ENCODE measurements around the gene SLC6A8.
"Not testable (repeated sequence)": the region's sequence is repeated elsewhere in the genome, so short reads cannot be mapped to it uniquely, and the experiment has no call there.

Gene SLC6A8

GRCh38 chrX:153672531-153673427, 14.9 kb upstream of the SLC6A8 start:
- DNase-seq, result no peak

GRCh38 chrX:153673428-153674218, 14.1 kb upstream of the SLC6A8 start, which contains the start of gene PNCK:
PNCK (minus strand) TSS chrX:153673813; CDS start chrX:153673076, 737 bp downstream.
- DNase-seq, result no peak

- no peak for DNase-seq
Observed at GRCh38 chrX:153674219-153674851, 13.4 kb upstream of the SLC6A8 start.

- DNase-seq, result no peak
Observed at GRCh38 chrX:153681175-153681574, 6.6 kb upstream of the SLC6A8 start.

- not testable (repeated sequence) for DNase-seq
Observed at GRCh38 chrX:153683486-153683885, 4.2 kb upstream of the SLC6A8 start.

- DNase-seq, result no peak
Observed at GRCh38 chrX:153684467-153685155, 3.1 kb upstream of the SLC6A8 start.

- no peak for DNase-seq
Observed at GRCh38 chrX:153685156-153685536, 2.6 kb upstream of the SLC6A8 start.

GRCh38 chrX:153685751-153686696, 1.7 kb upstream of the SLC6A8 start:
- no peak for DNase-seq

GRCh38 chrX:153686711-153687110, 1.0 kb upstream of the SLC6A8 start:
- DNase-seq, result no peak

- DNase-seq, result no peak
Observed at GRCh38 chrX:153688071-153688470, 345 bp downstream of the SLC6A8 start.

- no peak for DNase-seq
Observed at GRCh38 chrX:153688506-153688905, 780 bp downstream of the SLC6A8 start.

GRCh38 chrX:153688911-153689590, 1.3 kb downstream of the SLC6A8 start:
- DNase-seq, result no peak

GRCh38 chrX:153689654-153690465, 2.1 kb downstream of the SLC6A8 start:
- no peak for DNase-seq

GRCh38 chrX:153690466-153690865, 2.7 kb downstream of the SLC6A8 start:
- DNase-seq, result no peak

- DNase-seq, result not testable (repeated sequence)
Observed at GRCh38 chrX:153691032-153691827, 3.5 kb downstream of the SLC6A8 start.

- DNase-seq, result no peak
Observed at GRCh38 chrX:153692003-153692402, 4.3 kb downstream of the SLC6A8 start.

- no peak for DNase-seq
Observed at GRCh38 chrX:153692611-153693156, 5.0 kb downstream of the SLC6A8 start.

- DNase-seq, result no peak
Observed at GRCh38 chrX:153693216-153694086, 5.7 kb downstream of the SLC6A8 start.

All from activated CD4-positive, alpha-beta T cell treated with anti-CD3 and anti-CD28 coated beads, Interleukin-10, Interleukin-2, amounts not matched to agents 100 ng/mL and 50 ng/mL, durations not matched to agents 16 hours and 8 hours (primary cell).